ENCODE data around the gene PAGR1.

DNA sequence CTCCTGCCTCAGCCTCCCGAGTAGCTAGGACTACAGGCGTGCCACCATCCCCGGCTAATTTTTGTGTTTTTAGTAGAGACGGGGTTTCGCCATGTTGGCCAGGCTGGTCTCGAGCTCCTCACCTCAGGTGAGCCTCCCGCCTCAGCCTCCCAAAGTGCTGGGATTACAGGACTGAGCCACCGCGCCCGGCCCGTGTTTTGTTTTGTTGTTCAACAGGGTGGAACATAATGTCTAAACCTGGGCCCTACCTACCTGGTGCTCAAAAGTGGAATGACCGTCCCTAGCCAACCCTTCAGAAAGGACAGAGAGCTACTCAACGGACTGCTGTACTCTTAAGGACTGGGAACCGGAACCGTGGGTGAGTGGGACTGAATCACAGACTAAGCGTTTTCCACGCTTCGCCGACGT is 26.2 kb upstream of the PAGR1 start:
- TF ChIP-seq POLR2AphosphoS5 (IDR thresholded peaks at IDR 0.05; ENCODE audit: low read depth, low read length) (no peak), POLR2A (IDR thresholded peaks at IDR 0.05; ENCODE audit: low read depth, low read length) (no peak)

All from GM12892 (cell line).